MCF 10A (cell line): ENCODE data around the gene ULK4. TPM values are rescaled to one million over a fixed set of nuclear protein-coding genes. Genes with fewer than 3 reads are reported as not detected.

Source experiments
- BruUV-seq: library from RNA; stranded (reverse); fragments of 400-500 nt; replicated peaks from 2 replicates; lab custom pipeline; 2021; lab: Mats Ljungman, UMichigan
- CTCF ChIA-PET: fragments of 300-600 bp; sonication (Branson Sonifier 250); formaldehyde crosslinking; extraction: SDS; loops from one replicate; lab custom pipeline; 2021; ENCODE audit warnings: antibody characterized with exemption, inconsistent platforms; lab: Yijun Ruan, JAX
- POLR2A ChIA-PET: fragments of 300-600, 350-650 bp; sonication (Branson Sonifier 250); formaldehyde crosslinking; extraction: SDS; loops from one replicate; lab custom pipeline; 2020; ENCODE audit warnings: antibody characterized with exemption, inconsistent platforms; lab: Yijun Ruan, JAX
- DNase-seq: peaks from one replicate; pipeline ENCODE4 v3.0.0-alpha.2; 2018; ENCODE audit not compliant: unreplicated experiment
- H3K27ac Mint-ChIP-seq: one replicate; pipeline ENCODE4 v1.8.0; 2022; ENCODE audit warnings: mild to moderate bottlenecking, low read depth, mixed read lengths; ENCODE audit not compliant: unreplicated experiment
- H3K27me3 Mint-ChIP-seq: one replicate; pipeline ENCODE4 v1.8.0; 2022; ENCODE audit warnings: mixed read lengths; ENCODE audit not compliant: insufficient read depth, unreplicated experiment
- H3K36me3 Mint-ChIP-seq: one replicate; pipeline ENCODE4 v1.8.0; 2022; ENCODE audit warnings: mild to moderate bottlenecking, moderate library complexity, mixed read lengths; ENCODE audit not compliant: insufficient read depth, unreplicated experiment
- H3K4me1 Mint-ChIP-seq: one replicate; pipeline ENCODE4 v1.8.0; 2022; ENCODE audit warnings: mixed read lengths; ENCODE audit not compliant: insufficient read depth, unreplicated experiment
- H3K4me3 Mint-ChIP-seq: one replicate; pipeline ENCODE4 v1.8.0; 2022; ENCODE audit warnings: mild to moderate bottlenecking, moderate library complexity, mixed read lengths; ENCODE audit not compliant: unreplicated experiment
- H3K9me3 Mint-ChIP-seq: one replicate; pipeline ENCODE4 v1.8.0; 2022; ENCODE audit warnings: mixed read lengths; ENCODE audit not compliant: unreplicated experiment
- intact Hi-C: fragments of 100-400 bp; cut with micrococcal nuclease; formaldehyde crosslinking; loops from 2 replicates; pipeline ENCODE4 v1.14.1; 2022
- total RNA-seq: library from RNA; stranded (reverse); gene quantifications from 2 replicates; pipeline ENCODE4 v1.2.3, GENCODE V29; 2022
- TF ChIP-seq, protein P1 (sequence below): fragments of 200-600 bp; IDR thresholded peaks from one replicate; pipeline ENCODE4 v1.8.0; 2022; ENCODE audit warnings: antibody characterized with exemption, mild to moderate bottlenecking; ENCODE audit not compliant: unreplicated experiment

Gene ULK4
- total RNA-seq, 1 experiment from 2014 or later, result 7.8 TPM

DNA sequence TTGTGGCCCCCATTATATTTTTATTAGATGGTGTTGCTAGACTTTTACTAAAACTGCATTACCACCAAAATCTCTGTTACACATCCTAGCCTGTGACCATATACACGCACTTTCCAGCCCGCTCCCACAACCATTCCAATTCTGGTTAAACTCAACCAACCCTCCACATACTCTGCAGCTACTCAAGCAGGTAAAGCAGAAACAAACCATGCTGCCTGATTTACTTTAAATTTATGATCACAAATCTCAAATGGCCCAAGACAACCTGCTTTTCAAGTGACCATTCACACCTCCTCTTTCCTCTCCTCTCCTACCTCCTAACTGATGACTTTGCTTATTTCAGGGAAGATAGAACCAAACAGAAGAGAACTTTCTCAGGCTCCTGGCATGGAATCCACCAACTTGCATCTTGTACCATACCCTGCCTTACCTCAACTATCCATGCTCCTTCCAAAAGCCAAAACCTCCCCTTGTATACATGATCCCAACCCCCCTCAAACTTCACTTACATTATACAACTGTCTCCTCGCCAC is 18.5 kb downstream of the ULK4 start:
- Mint-ChIP-seq H3K4me3 (no peak overlapping the region), H3K9me3 (no peaks in the 10 kb centered on the region), H3K27ac (no peak overlapping the region), H3K27me3 (no peaks in the 10 kb centered on the region), H3K4me1 (no peaks in the 10 kb centered on the region), H3K36me3 (no peaks in the 10 kb centered on the region)
- no peak for DNase-seq
- CTCF ChIA-PET, result no interaction called here
- intact Hi-C loops, result no loop called here
- no TSS peak for BruUV-seq
- POLR2A ChIA-PET, result no interaction called here
- TF ChIP-seq, protein P1, sequence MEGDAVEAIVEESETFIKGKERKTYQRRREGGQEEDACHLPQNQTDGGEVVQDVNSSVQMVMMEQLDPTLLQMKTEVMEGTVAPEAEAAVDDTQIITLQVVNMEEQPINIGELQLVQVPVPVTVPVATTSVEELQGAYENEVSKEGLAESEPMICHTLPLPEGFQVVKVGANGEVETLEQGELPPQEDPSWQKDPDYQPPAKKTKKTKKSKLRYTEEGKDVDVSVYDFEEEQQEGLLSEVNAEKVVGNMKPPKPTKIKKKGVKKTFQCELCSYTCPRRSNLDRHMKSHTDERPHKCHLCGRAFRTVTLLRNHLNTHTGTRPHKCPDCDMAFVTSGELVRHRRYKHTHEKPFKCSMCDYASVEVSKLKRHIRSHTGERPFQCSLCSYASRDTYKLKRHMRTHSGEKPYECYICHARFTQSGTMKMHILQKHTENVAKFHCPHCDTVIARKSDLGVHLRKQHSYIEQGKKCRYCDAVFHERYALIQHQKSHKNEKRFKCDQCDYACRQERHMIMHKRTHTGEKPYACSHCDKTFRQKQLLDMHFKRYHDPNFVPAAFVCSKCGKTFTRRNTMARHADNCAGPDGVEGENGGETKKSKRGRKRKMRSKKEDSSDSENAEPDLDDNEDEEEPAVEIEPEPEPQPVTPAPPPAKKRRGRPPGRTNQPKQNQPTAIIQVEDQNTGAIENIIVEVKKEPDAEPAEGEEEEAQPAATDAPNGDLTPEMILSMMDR, result no peak

GRCh38 chr3:41940393-41940792 is 21.5 kb downstream of the ULK4 start:
- TF ChIP-seq, protein P1, result no peak
- POLR2A ChIA-PET, result no interaction called here
- H3K27me3 Mint-ChIP-seq, result no peaks in the 10 kb centered on the region
- DNase-seq, result no peak
- no peaks in the 10 kb centered on the region for H3K36me3 Mint-ChIP-seq
- no peak overlapping the region for H3K27ac Mint-ChIP-seq
- H3K4me3 Mint-ChIP-seq, result no peak overlapping the region
- BruUV-seq, result no TSS peak
- no peaks in the 10 kb centered on the region for H3K4me1 Mint-ChIP-seq
- CTCF ChIA-PET, result interaction anchor here (0.6 to 1.0 kb wide), 2 partner anchors 33 to 273 kb away, joined by 3 to 7 read pairs; no protein-coding TSS in a partner anchor
- intact Hi-C loops, result no loop called here
- H3K9me3 Mint-ChIP-seq, result no peaks in the 10 kb centered on the region

DNA sequence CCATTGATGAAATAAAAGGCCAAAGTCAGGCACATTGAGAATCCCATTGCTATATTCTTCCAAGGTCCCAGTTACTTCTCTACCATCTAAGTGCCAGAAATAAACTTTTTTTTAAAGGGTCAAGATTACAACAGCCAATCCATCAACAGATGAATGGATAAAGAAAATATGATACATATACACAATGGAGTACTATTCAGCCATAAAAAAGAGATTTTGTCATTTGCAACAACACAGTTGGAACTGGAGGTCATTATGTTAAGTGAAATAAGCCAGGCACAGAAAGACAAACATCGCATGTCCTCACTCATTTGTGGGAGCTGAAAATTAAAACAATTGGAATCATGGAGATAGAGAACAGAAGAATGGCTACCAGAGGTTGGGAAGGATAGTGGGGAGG is 25.5 kb downstream of the ULK4 start:
- DNase-seq, result no peak
- Mint-ChIP-seq H3K4me3 (no peak overlapping the region), H3K4me1 (no peaks in the 10 kb centered on the region), H3K27ac (no peak overlapping the region), H3K27me3 (no peaks in the 10 kb centered on the region), H3K9me3 (no peaks in the 10 kb centered on the region), H3K36me3 (peaks cover 7% of the 10 kb centered on the region)
- TF ChIP-seq, protein P1, result no peak
- ChIA-PET CTCF (interaction anchor here (0.6 kb wide), 1 partner anchor 30 kb away, joined by 3 read pairs; no protein-coding TSS in a partner anchor), POLR2A (no interaction called here)
- intact Hi-C loops, result no loop called here
- no TSS peak for BruUV-seq

DNA sequence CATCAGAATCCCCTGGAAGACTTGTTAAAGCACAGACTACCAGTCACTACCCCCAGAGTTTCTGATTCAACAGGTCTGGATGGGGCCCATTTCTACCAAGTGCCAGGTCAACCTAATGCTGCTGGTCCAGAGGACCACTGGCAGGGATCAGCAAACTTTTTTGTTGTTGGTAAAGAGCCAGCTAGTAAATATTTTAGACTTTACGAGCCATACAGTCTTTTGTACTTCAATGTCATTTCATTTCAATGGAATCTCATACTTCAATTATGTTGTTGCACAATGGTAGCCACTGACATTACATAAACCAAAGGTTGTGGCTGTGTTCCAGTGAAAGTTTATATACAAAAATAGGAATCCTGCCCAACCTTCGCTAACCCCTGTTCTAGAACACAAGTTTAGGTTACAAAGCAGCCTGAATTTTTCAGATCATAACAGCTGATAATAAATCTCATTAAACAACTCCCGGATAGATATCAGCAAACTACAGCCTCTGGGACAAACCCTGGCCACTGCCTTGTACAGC is 28.7 kb downstream of the ULK4 start:
- H3K4me1 Mint-ChIP-seq, result no peaks in the 10 kb centered on the region
- intact Hi-C loops, result no loop called here
- H3K4me3 Mint-ChIP-seq, result no peak overlapping the region
- no peak overlapping the region for H3K27ac Mint-ChIP-seq
- no peaks in the 10 kb centered on the region for H3K27me3 Mint-ChIP-seq
- H3K36me3 Mint-ChIP-seq, result peaks cover 7% of the 10 kb centered on the region
- no TSS peak for BruUV-seq
- POLR2A ChIA-PET, result interaction anchor here (0.6 to 2.0 kb wide), 7 partner anchors 29 to 1846 kb away, joined by 3 to 10 read pairs (median 4); partner anchors contain the start of genes TRAK1 and ULK4
- peak; percentile 81 for DNase-seq
- CTCF ChIA-PET, result interaction anchor here (0.6 kb wide), 1 partner anchor 13 kb away, joined by 5 read pairs; no protein-coding TSS in a partner anchor
- TF ChIP-seq, protein P1, result no peak
- H3K9me3 Mint-ChIP-seq, result no peaks in the 10 kb centered on the region
